ENCODE data around the gene NARF.

GRCh38 chr17:82446124-82446523, 12.4 kb upstream of the NARF start:
- TF ChIP-seq, protein P1, sequence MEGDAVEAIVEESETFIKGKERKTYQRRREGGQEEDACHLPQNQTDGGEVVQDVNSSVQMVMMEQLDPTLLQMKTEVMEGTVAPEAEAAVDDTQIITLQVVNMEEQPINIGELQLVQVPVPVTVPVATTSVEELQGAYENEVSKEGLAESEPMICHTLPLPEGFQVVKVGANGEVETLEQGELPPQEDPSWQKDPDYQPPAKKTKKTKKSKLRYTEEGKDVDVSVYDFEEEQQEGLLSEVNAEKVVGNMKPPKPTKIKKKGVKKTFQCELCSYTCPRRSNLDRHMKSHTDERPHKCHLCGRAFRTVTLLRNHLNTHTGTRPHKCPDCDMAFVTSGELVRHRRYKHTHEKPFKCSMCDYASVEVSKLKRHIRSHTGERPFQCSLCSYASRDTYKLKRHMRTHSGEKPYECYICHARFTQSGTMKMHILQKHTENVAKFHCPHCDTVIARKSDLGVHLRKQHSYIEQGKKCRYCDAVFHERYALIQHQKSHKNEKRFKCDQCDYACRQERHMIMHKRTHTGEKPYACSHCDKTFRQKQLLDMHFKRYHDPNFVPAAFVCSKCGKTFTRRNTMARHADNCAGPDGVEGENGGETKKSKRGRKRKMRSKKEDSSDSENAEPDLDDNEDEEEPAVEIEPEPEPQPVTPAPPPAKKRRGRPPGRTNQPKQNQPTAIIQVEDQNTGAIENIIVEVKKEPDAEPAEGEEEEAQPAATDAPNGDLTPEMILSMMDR (IDR thresholded peaks at IDR 0.05; ENCODE audit: extremely low read depth in 1 of 2, insufficient read depth in 1 of 2, low read depth in 1 of 2, low read length in 2 of 2): no peak
- TF ChIP-seq GATA2 (IDR thresholded peaks at IDR 0.05; ENCODE audit: insufficient read depth, insufficient read length, low read depth, low read length) (no peak), POLR2A (IDR thresholded peaks at IDR 0.05; ENCODE audit: low read depth, low read length) (no peak), EZH2 (IDR thresholded peaks at IDR 0.05; ENCODE audit: borderline replicate concordance, low read depth, low read length, severe bottlenecking) (no peak), JUN (IDR thresholded peaks at IDR 0.05; ENCODE audit: borderline replicate concordance, insufficient read depth, insufficient read length, low read depth) (no peak), MYC (IDR thresholded peaks at IDR 0.05; ENCODE audit: low read depth, low read length) (no peak)
- TF ChIP-seq, protein P2, sequence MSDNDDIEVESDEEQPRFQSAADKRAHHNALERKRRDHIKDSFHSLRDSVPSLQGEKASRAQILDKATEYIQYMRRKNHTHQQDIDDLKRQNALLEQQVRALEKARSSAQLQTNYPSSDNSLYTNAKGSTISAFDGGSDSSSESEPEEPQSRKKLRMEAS (IDR thresholded peaks at IDR 0.05; ENCODE audit: insufficient read depth, insufficient read length): no peak

All from endothelial cell of umbilical vein (primary cell).